ENCODE measurements around the gene MBL2.

The MBL2 gene

DNA sequence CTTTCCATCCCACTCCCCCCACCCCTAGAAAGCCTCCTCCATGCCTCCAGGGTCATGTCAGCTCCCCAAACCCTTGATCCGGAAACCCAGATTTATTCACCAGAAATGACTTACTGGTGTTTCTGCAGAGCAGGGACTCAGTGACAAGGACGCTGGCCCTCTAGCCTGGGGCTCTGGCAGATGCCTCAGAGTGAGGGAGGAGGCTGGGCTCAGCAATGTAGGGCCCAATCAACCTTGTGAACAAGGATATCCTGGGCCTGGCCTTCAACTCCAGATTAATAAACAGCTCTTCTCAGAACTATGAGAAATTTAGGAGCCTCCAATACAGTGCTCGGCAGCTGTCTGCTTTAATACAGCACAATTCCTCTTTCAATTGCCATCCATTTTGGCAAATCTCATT, at the start of gene MBL2:
Gene MBL2, minus strand, starts transcription at position 162 of the 400 bp plus-strand sequence. CDS start 1,149 bp downstream, outside the sequence.
- H3K4me3 ChIP-seq (ENCODE audit: low read length) = no peak within 1 kb of the TSS
- no peaks in the 10 kb centered on the region for H3K27me3 ChIP-seq (ENCODE audit: control insufficient read depth, insufficient read depth, low read length)
- DNase-seq (ENCODE audit: low read depth, low spot score) = no peak
- H3K4me1 ChIP-seq (ENCODE audit: control insufficient read depth, insufficient read depth, low read length) = no peaks in the 10 kb centered on the region
- no CpG with 5 or more reads among the region's 3 CpGs for WGBS (ENCODE audit: insufficient coverage, insufficient read length)
- no peaks in the 10 kb centered on the region for H3K9me3 ChIP-seq (ENCODE audit: control insufficient read depth, insufficient read depth, low read length)
- H3K27ac ChIP-seq (ENCODE audit: low read length) = no peak within 1 kb of the TSS
- H3K36me3 ChIP-seq (ENCODE audit: control insufficient read depth, insufficient read depth, low read length) = no peaks in the 10 kb centered on the region

DNA sequence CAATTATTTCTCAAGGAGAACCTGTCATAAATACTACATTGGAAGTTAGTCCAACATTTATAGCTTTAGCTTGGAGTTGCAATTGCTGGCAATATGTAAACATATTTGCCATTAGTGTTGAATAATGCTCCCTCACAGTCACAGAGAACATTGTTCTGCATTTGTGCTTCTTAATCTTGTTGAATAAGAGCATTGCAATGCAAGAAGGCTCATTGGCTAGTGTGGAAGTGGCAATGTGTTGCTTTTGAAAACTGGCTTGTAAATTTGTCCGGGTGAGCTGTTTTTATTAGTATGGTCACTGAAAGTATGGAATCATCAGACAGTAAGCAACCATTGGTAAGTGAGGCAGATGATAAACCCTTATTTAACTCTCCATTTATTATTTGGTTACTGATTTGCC, 47.7 kb upstream of the MBL2 start:
- no CpG with 5 or more reads among the region's 1 CpG for WGBS (ENCODE audit: insufficient coverage, insufficient read length)

DNA sequence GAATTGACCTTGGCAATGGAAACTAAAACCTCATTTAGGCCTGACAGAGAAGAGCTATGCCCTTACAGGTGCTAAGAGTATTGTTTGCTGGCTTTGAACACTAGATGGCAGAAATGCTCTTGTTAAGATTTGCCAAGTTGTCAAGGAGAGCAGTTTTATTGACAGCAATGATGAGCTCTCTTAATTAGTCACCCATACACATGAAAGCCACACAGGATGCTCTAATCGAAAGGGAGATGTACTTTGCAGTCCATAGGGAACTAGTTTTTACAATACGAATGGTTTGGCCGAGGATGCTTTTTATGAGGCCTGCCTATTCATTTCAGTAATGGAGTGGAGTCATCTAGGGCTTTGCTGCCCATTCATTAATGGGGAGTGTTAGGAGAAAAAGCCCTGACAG, 45.4 kb upstream of the MBL2 start:
- H3K9me3 ChIP-seq (ENCODE audit: control insufficient read depth, insufficient read depth, low read length) = no peaks in the 10 kb centered on the region
- H3K27ac ChIP-seq (ENCODE audit: low read length) = no peak overlapping the region
- DNase-seq (ENCODE audit: low read depth, low spot score) = peak; percentile 43
- no peak overlapping the region for H3K4me3 ChIP-seq (ENCODE audit: low read length)
- no peaks in the 10 kb centered on the region; the same call in 1 of the 2 replicates for H3K27me3 ChIP-seq (ENCODE audit: control insufficient read depth, insufficient read depth, low read length)
- no peaks in the 10 kb centered on the region for H3K36me3 ChIP-seq (ENCODE audit: control insufficient read depth, insufficient read depth, low read length)
- H3K4me1 ChIP-seq (ENCODE audit: control insufficient read depth, insufficient read depth, low read length) = no peaks in the 10 kb centered on the region; the same call in 1 of the 2 replicates
- WGBS (ENCODE audit: insufficient coverage, insufficient read length) = no CpG with 5 or more reads among the region's 3 CpGs

More for the DNA sequence above, 47.7 kb upstream of the MBL2 start:
- Histone ChIP-seq H3K36me3 (ENCODE audit: control insufficient read depth, insufficient read depth, low read length) (no peaks in the 10 kb centered on the region), H3K9me3 (ENCODE audit: control insufficient read depth, insufficient read depth, low read length) (no peaks in the 10 kb centered on the region), H3K4me1 (ENCODE audit: control insufficient read depth, insufficient read depth, low read length) (no peaks in the 10 kb centered on the region), H3K4me3 (ENCODE audit: low read length) (no peak overlapping the region), H3K27me3 (ENCODE audit: control insufficient read depth, insufficient read depth, low read length) (no peaks in the 10 kb centered on the region; the same call in 1 of the 2 replicates), H3K27ac (ENCODE audit: low read length) (no peak overlapping the region)
- no peak for DNase-seq (ENCODE audit: low read depth, low spot score)

DNA sequence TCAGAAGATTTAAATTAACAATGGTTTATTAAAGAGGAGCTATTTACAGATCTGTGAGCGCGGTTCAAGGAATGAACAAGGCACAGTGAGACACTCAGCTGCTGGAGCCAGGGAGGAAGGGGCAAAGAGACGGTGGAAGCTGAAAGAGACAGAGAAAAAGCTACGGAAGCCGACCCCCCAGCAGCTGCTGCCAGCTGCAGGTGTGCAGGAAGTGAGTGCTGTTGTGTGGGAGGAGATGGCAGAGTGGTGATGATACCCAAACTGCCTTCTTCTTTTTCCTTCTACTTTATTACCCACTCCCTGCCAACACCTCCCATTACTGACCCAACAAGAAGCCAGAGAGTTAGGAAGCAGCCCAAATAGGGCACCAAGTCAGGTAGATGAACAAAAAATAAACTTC, 41.9 kb upstream of the MBL2 start:
- no peak overlapping the region for H3K4me3 ChIP-seq (ENCODE audit: low read length)
- H3K27ac ChIP-seq (ENCODE audit: low read length) = no peak overlapping the region
- no peaks in the 10 kb centered on the region for H3K9me3 ChIP-seq (ENCODE audit: control insufficient read depth, insufficient read depth, low read length)
- no peaks in the 10 kb centered on the region for H3K36me3 ChIP-seq (ENCODE audit: control insufficient read depth, insufficient read depth, low read length)
- no peak for DNase-seq (ENCODE audit: low read depth, low spot score)
- no peaks in the 10 kb centered on the region; the same call in 1 of the 2 replicates for H3K4me1 ChIP-seq (ENCODE audit: control insufficient read depth, insufficient read depth, low read length)
- H3K27me3 ChIP-seq (ENCODE audit: control insufficient read depth, insufficient read depth, low read length) = no peaks in the 10 kb centered on the region; the same call in 1 of the 2 replicates
- WGBS (ENCODE audit: insufficient coverage, insufficient read length) = no CpG with 5 or more reads among the region's 5 CpGs

DNA sequence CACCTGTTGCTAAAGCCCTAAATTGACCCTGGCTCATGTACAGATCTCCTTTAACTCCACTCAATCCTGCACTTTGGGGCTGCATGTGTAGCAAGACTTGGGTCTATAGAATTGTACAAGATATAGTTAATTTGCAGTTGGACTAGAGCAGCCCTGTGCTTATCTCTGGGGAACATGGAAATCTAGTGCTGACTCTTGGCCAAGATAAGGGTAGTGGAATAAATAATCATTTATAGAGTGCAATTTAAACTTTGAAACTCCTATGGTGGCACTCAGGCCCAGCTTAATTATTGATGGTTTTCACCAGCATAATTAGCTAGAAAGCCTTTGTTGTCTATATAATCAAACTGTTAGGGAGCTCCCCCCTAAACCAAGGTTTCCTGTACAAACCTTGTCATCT, 39.2 kb upstream of the MBL2 start:
- Histone ChIP-seq H3K4me1 (ENCODE audit: control insufficient read depth, insufficient read depth, low read length) (no peaks in the 10 kb centered on the region; the same call in 1 of the 2 replicates), H3K9me3 (ENCODE audit: control insufficient read depth, insufficient read depth, low read length) (no peaks in the 10 kb centered on the region), H3K27ac (ENCODE audit: low read length) (no peak overlapping the region), H3K27me3 (ENCODE audit: control insufficient read depth, insufficient read depth, low read length) (no peaks in the 10 kb centered on the region), H3K4me3 (ENCODE audit: low read length) (no peak overlapping the region), H3K36me3 (ENCODE audit: control insufficient read depth, insufficient read depth, low read length) (no peaks in the 10 kb centered on the region)
- DNase-seq (ENCODE audit: low read depth, low spot score) = no peak

DNA sequence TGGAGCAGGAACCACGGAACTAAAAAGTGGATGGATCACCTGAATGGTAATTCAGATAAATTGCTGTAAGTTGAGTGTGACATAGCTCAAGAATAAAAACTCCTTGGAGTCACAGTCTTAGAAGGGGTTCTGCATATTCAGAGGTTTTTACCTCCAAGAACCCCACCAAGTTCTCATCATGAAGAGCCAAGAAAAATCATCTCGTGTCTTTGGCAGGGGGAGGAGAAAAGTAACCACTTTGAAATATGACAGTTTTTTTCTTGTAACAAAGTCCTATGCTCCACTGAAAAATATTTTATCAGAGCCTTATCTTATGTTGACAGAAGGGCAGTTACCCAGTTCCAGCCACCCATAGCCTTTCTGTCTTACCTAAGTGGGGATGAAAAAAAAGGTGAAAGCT, 38.2 kb upstream of the MBL2 start:
- Histone ChIP-seq H3K9me3 (ENCODE audit: control insufficient read depth, insufficient read depth, low read length) (no peaks in the 10 kb centered on the region), H3K36me3 (ENCODE audit: control insufficient read depth, insufficient read depth, low read length) (no peaks in the 10 kb centered on the region), H3K4me1 (ENCODE audit: control insufficient read depth, insufficient read depth, low read length) (no peaks in the 10 kb centered on the region; the same call in 1 of the 2 replicates), H3K27ac (ENCODE audit: low read length) (no peak overlapping the region), H3K27me3 (ENCODE audit: control insufficient read depth, insufficient read depth, low read length) (no peaks in the 10 kb centered on the region), H3K4me3 (ENCODE audit: low read length) (no peak overlapping the region)
- no CpG with 5 or more reads among the region's 2 CpGs for WGBS (ENCODE audit: insufficient coverage, insufficient read length)
- DNase-seq (ENCODE audit: low read depth, low spot score) = no peak

DNA sequence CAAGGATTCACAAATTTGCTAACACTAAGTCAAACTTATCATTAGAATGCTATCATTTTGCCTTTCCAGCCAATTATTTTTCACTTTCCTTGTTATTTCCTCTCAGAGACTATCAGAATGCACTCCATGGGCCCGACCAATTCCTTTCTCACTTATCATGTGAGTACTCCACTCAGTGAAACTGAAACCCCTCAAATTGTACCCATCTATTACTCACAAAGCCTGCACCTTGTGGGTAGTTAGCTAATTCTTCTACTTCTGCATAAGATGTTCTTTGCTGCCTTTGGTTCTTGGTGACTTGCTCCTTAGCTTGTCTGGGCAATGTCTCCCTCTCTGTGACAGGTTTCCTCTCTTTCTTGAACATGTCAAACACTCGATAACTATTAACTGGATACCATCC, 35.2 kb upstream of the MBL2 start:
- WGBS (ENCODE audit: insufficient coverage, insufficient read length) = no CpG with 5 or more reads among the region's 2 CpGs
- no peak for DNase-seq (ENCODE audit: low read depth, low spot score)
- no peak overlapping the region for H3K27ac ChIP-seq (ENCODE audit: low read length)
- no peaks in the 10 kb centered on the region for H3K36me3 ChIP-seq (ENCODE audit: control insufficient read depth, insufficient read depth, low read length)
- no peaks in the 10 kb centered on the region for H3K4me1 ChIP-seq (ENCODE audit: control insufficient read depth, insufficient read depth, low read length)
- no peaks in the 10 kb centered on the region for H3K9me3 ChIP-seq (ENCODE audit: control insufficient read depth, insufficient read depth, low read length)
- no peak overlapping the region for H3K4me3 ChIP-seq (ENCODE audit: low read length)
- no peaks in the 10 kb centered on the region for H3K27me3 ChIP-seq (ENCODE audit: control insufficient read depth, insufficient read depth, low read length)

DNA sequence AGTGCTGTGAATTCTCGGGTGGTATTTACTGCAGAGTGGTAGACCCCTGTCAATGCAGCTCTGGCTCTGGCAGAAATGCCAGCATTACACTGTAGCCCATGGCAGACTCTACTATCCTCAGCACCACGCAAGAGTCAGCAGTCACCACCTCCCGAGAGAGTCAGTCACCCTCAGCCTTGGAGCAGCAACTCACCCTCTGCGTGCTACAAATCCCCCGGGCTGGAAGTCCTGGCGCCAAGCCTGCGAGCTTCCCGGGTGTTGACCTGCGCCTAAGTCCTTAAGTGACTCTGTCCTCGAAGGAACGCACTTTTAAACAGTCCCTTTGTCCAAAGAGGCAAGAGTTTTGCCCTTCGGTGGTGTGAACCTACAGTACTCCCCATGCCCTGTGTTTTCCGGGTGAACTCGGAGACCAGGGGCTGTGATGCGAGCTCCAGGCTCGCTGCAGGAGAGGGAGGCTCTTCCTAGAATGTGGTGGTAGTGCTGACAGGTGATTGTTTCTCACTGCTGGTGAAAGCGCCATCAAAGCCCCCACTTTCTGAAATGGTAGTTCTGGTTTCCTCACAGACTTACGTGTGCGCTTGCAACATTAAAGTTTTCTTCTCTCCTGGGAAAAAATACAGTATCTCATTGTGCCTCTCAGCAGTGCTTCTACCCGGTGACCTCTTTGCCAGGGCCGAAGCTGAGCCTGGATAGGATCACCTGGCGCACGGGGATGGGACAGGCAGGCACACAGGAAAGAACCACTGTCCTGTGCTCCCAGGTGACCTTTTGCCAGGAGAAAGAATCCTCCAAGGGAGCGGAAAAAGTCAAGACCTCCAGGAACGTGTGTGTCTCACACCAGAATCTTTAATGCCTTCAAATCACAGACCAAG, 33.1 kb upstream of the MBL2 start:
- no peak overlapping the region for H3K27ac ChIP-seq (ENCODE audit: low read length)
- H3K27me3 ChIP-seq (ENCODE audit: control insufficient read depth, insufficient read depth, low read length) = no peaks in the 10 kb centered on the region
- DNase-seq (ENCODE audit: low read depth, low spot score) = no peak
- H3K9me3 ChIP-seq (ENCODE audit: control insufficient read depth, insufficient read depth, low read length) = no peaks in the 10 kb centered on the region
- H3K4me3 ChIP-seq (ENCODE audit: low read length) = no peak overlapping the region
- H3K36me3 ChIP-seq (ENCODE audit: control insufficient read depth, insufficient read depth, low read length) = no peaks in the 10 kb centered on the region
- no CpG with 5 or more reads among the region's 25 CpGs for WGBS (ENCODE audit: insufficient coverage, insufficient read length)
- no peaks in the 10 kb centered on the region for H3K4me1 ChIP-seq (ENCODE audit: control insufficient read depth, insufficient read depth, low read length)

DNA sequence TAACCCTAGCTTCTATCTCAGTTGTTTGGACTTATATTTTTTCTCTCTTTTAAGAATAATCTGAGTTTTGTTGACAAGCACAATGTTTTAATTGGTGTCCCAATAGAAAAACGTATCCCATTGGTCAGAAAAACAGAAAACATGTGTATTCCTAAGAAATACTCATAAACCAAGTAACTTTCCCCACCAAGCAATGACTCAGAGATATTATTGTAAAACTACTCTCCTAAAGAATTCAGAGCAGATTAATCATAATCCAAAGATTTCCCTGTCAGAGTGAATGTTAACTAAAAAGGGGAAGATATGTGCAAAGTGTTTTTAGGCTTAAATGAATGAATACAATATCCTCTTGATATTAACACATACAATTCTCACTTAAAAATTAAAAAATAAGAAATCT, 29.4 kb upstream of the MBL2 start:
- no peaks in the 10 kb centered on the region for H3K9me3 ChIP-seq (ENCODE audit: control insufficient read depth, insufficient read depth, low read length)
- no CpG with 5 or more reads among the region's 1 CpG for WGBS (ENCODE audit: insufficient coverage, insufficient read length)
- no peaks in the 10 kb centered on the region for H3K36me3 ChIP-seq (ENCODE audit: control insufficient read depth, insufficient read depth, low read length)
- DNase-seq (ENCODE audit: low read depth, low spot score) = no peak
- H3K27me3 ChIP-seq (ENCODE audit: control insufficient read depth, insufficient read depth, low read length) = no peaks in the 10 kb centered on the region
- H3K4me1 ChIP-seq (ENCODE audit: control insufficient read depth, insufficient read depth, low read length) = no peaks in the 10 kb centered on the region
- no peak overlapping the region for H3K27ac ChIP-seq (ENCODE audit: low read length)
- no peak overlapping the region for H3K4me3 ChIP-seq (ENCODE audit: low read length)

DNA sequence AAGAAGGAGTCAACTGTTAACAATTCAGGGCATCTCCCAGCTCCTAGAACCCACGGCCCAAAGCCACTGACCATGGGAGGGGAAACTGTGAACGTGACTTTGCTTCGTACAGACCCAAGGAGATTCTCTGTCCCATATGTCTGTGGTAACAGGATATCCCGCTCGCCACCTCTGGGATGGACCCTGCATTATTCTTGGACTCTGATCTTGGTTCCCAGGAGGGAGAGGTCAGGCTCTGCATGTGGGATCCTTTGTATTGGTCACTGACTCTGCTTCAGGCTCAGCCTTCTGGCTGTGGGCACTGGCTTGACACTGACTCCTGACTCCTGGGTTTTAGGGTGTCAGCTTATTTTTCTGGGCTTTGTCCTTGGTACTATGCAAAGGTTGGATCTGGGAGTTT, 13.5 kb upstream of the MBL2 start:
- Histone ChIP-seq H3K27ac (ENCODE audit: low read length) (no peak overlapping the region), H3K27me3 (ENCODE audit: control insufficient read depth, insufficient read depth, low read length) (no peaks in the 10 kb centered on the region), H3K4me3 (ENCODE audit: low read length) (no peak overlapping the region), H3K9me3 (ENCODE audit: control insufficient read depth, insufficient read depth, low read length) (no peaks in the 10 kb centered on the region), H3K4me1 (ENCODE audit: control insufficient read depth, insufficient read depth, low read length) (no peaks in the 10 kb centered on the region), H3K36me3 (ENCODE audit: control insufficient read depth, insufficient read depth, low read length) (no peaks in the 10 kb centered on the region)
- DNase-seq (ENCODE audit: low read depth, low spot score) = no peak
- WGBS (ENCODE audit: insufficient coverage, insufficient read length) = no CpG with 5 or more reads among the region's 5 CpGs

DNA sequence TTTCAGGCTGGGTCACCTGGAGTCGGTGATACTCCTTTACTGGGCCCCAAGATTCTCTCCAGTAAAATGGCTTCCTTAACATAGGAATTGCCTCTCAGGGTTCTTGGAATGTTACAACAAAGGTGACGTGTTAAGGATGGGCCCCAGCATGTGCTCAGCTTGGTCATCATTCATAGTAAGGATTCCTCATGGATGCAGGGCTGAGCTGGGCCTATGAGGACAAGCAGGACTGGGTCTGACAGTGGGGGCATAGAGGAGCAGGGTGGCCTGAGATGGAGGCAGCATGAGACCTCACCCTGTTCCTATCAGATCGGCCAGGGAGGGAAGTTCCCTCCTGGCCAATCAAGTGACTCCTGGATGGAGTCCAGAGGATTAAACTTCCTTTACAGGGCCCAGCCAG, 12.8 kb upstream of the MBL2 start:
- Histone ChIP-seq H3K27me3 (ENCODE audit: control insufficient read depth, insufficient read depth, low read length) (no peaks in the 10 kb centered on the region), H3K27ac (ENCODE audit: low read length) (no peak overlapping the region), H3K36me3 (ENCODE audit: control insufficient read depth, insufficient read depth, low read length) (no peaks in the 10 kb centered on the region), H3K4me1 (ENCODE audit: control insufficient read depth, insufficient read depth, low read length) (no peaks in the 10 kb centered on the region), H3K4me3 (ENCODE audit: low read length) (no peak overlapping the region), H3K9me3 (ENCODE audit: control insufficient read depth, insufficient read depth, low read length) (no peaks in the 10 kb centered on the region)
- no CpG with 5 or more reads among the region's 3 CpGs for whole genome bisulfite sequencing (ENCODE audit: insufficient coverage, insufficient read length)
- no peak for DNase-seq (ENCODE audit: low read depth, low spot score)

All from iPS DF 6.9 (cell line).